ENCODE data around the gene NECTIN4. TPM values are rescaled to one million over a fixed set of nuclear protein-coding genes. Genes with fewer than 3 reads are reported as not detected.

The NECTIN4 gene
- polyA plus RNA-seq, 1 of the 3 experiments (the other 2 are of a cell fraction), result 0.59 TPM

GRCh38 chr1:161119092-161119903 is 29.9 kb upstream of the NECTIN4 start:
- Histone ChIP-seq H3K79me2 (ENCODE audit: insufficient read depth) (peaks cover 62% of the 10 kb centered on the region), H3K27ac (ENCODE audit: low read depth in 2 of 2, low read length in 1 of 2) (peak overlapping the region; percentile 90 to 93)
- peak; percentile 39 for DNase-seq

GRCh38 chr1:161117759-161118581 is 28.6 kb upstream of the NECTIN4 start, which contains the start of the genes NIT1 and PFDN2:
Gene NIT1, plus strand, starts transcription at chr1:161118105. Its CDS starts 72 bp downstream, at chr1:161118177.
Gene PFDN2, minus strand, starts transcription at chr1:161118037. Its CDS starts 11 bp downstream, at chr1:161118026.
- peak; percentile 94 for DNase-seq
- H3K9ac ChIP-seq, result peak within 1 kb of the TSS; percentile 93
- H2AFZ ChIP-seq (ENCODE audit: low read depth), result peak within 1 kb of the TSS; percentile 82
- H3K79me2 ChIP-seq (ENCODE audit: insufficient read depth), result peaks cover 72% of the 10 kb centered on the region
- no peaks in the 10 kb centered on the region for H3K9me2 ChIP-seq
- H3K9me3 ChIP-seq, result no peaks in the 10 kb centered on the region
- ChIA-PET POLR2A (interaction anchor here (0.7 to 2.1 kb wide), 9 partner anchors 9 to 84 kb away, joined by 3 to 12 read pairs (median 3); partner anchors contain the start of genes NDUFS2, PPOX and USF1), CTCF (interaction anchor here (0.5 to 1.5 kb wide), 4 partner anchors 13 to 128 kb away, joined by 3 to 9 read pairs (median 4); partner anchors contain the start of gene DEDD)
- H3K36me3 ChIP-seq (replicated peaks in 1 of 2; ENCODE audit: control insufficient read depth in 1 of 2, insufficient read depth in 2 of 2, low read length in 1 of 2), result peaks cover 33 to 38% of the 10 kb centered on the region in 2 experiments
- no peaks in the 10 kb centered on the region for H3K27me3 ChIP-seq (ENCODE audit: insufficient read depth)
- peaks cover 26% of the 10 kb centered on the region for H4K20me1 ChIP-seq (ENCODE audit: insufficient read depth)
- WGBS (ENCODE audit: low lambda C conversion rate), result 2% methylated on average over 22 of the region's 58 CpGs
- H3F3A ChIP-seq (replicated peaks; ENCODE audit: insufficient read depth), result peaks cover 15% of the 10 kb centered on the region
- H3K27ac ChIP-seq (ENCODE audit: low read depth in 2 of 2, low read length in 1 of 2), result peak within 1 kb of the TSS; percentile 90 to 93
- H3K4me1 ChIP-seq (ENCODE audit: control insufficient read depth in 1 of 2, insufficient read depth in 2 of 2, low read depth in 1 of 2, low read length in 1 of 2), result peaks cover 22 to 25% of the 10 kb centered on the region in 2 experiments; a peak in 3 of 4 replicates
- H3K4me2 ChIP-seq, result peak within 1 kb of the TSS; percentile 92
- H3K4me3 ChIP-seq (ENCODE audit: low read depth in 2 of 2, low read length in 1 of 2), result peak within 1 kb of the TSS; percentile 79 to 92
- TF ChIP-seq POLR2AphosphoS5 (IDR thresholded peaks at IDR 0.05; ENCODE audit: low read depth, low read length) (peak; percentile 85), NRF1 (IDR thresholded peaks at IDR 0.05; ENCODE audit: low read depth, low read length) (peak; percentile 31), CTCF (IDR thresholded peaks at IDR 0.05) (no peak), IRF3 (IDR thresholded peaks at IDR 0.05; ENCODE audit: low read depth, low read length) (no peak), SIN3A (IDR thresholded peaks at IDR 0.05; ENCODE audit: borderline replicate concordance, low read depth, low read length) (peak; percentile 53; the same call in 1 of the 2 replicates), RAD21 (IDR thresholded peaks at IDR 0.05; ENCODE audit: low read length) (no peak), EP300 (IDR thresholded peaks at IDR 0.05; ENCODE audit: borderline replicate concordance in 1 of 2, low read depth in 1 of 2, low read length in 1 of 2) (no peak), MAX (IDR thresholded peaks at IDR 0.05; ENCODE audit: low read depth) (peak; percentile 55; the same call in 1 of the 2 replicates), FOXJ3 (CRISPR knock-in tag; IDR thresholded peaks at IDR 0.05) (no peak)

More at GRCh38 chr1:161119092-161119903, 29.9 kb upstream of the NECTIN4 start:
- H4K20me1 ChIP-seq (ENCODE audit: insufficient read depth), result peaks cover 17% of the 10 kb centered on the region
- H3K9me3 ChIP-seq, result no peaks in the 10 kb centered on the region
- H3K4me1 ChIP-seq (ENCODE audit: control insufficient read depth in 1 of 2, insufficient read depth in 2 of 2, low read depth in 1 of 2, low read length in 1 of 2), result peaks cover 22 to 25% of the 10 kb centered on the region in 2 experiments; a peak in 3 of 4 replicates
- no peak overlapping the region for H2AFZ ChIP-seq (ENCODE audit: low read depth)
- H3K4me3 ChIP-seq (ENCODE audit: low read depth in 2 of 2, low read length in 1 of 2), result peak overlapping the region; percentile 79 to 92
- peaks cover 30 to 46% of the 10 kb centered on the region in 2 experiments for H3K36me3 ChIP-seq (replicated peaks in 1 of 2; ENCODE audit: control insufficient read depth in 1 of 2, insufficient read depth in 2 of 2, low read length in 1 of 2)
- 49% methylated on average over 10 of the region's 10 CpGs for WGBS (ENCODE audit: low lambda C conversion rate)
- peak overlapping the region; percentile 93; the same call in 1 of the 2 replicates for H3K9ac ChIP-seq
- TF ChIP-seq JUND (IDR thresholded peaks at IDR 0.05) (no peak), CTCF (IDR thresholded peaks at IDR 0.05) (peak; percentile 55), POLR2AphosphoS5 (IDR thresholded peaks at IDR 0.05; ENCODE audit: low read depth, low read length) (peak; percentile 3)
- H3F3A ChIP-seq (replicated peaks; ENCODE audit: insufficient read depth), result peaks cover 15% of the 10 kb centered on the region
- H3K4me2 ChIP-seq, result peak overlapping the region; percentile 92
- no peaks in the 10 kb centered on the region for H3K27me3 ChIP-seq (ENCODE audit: insufficient read depth)
- POLR2A ChIA-PET, result interaction anchor here (0.9 to 1.7 kb wide), 2 partner anchors 9 to 78 kb away, joined by 3 to 5 read pairs; no protein-coding TSS in a partner anchor
- H3K9me2 ChIP-seq, result no peaks in the 10 kb centered on the region
- CTCF ChIA-PET, result interaction anchor here (0.8 to 1.4 kb wide), 2 partner anchors 12 to 31 kb away, joined by 3 to 9 read pairs; partner anchors contain the start of gene DEDD

Measured in SK-N-SH (cell line).